PC-3 (cell line): ENCODE measurements around the gene RBM47. TPM values are rescaled to one million over a fixed set of nuclear protein-coding genes. Genes with fewer than 3 reads are reported as not detected.

Source experiments
- ATAC-seq: fragments of 200-7000 bp; cut with Tn5 transposase; 2 replicates; pipeline ENCODE4 v1.9.1; 2020; ENCODE audit warnings: mild to moderate bottlenecking, moderate library complexity
- BruUV-seq: library from RNA; stranded (reverse); fragments of 400-500 nt; replicated peaks from 2 replicates; lab custom pipeline; 2021; lab: Mats Ljungman, UMichigan
- CTCF ChIA-PET: fragments of 300-600 bp; sonication (Branson Sonifier 250); formaldehyde crosslinking; loops from one replicate; lab custom pipeline; 2022; ENCODE audit warnings: antibody characterized with exemption; lab: Charles Lee
- POLR2A ChIA-PET: fragments of 300-600 bp; sonication (Branson Sonifier 250); formaldehyde crosslinking; loops from one replicate; lab custom pipeline; 2022; ENCODE audit warnings: antibody characterized with exemption; ENCODE audit not compliant: unreplicated experiment; lab: Charles Lee
- DNase-seq: peaks from one replicate; pipeline ENCODE4 v3.0.0-alpha.2; 2015
- H2AFZ ChIP-seq: fragments of 300-600 bp; sonication (generic); 2 replicates; pipeline ENCODE4 v1.6.0; 2016; ENCODE audit warnings: antibody characterized with exemption, low read length
- H3F3A ChIP-seq: fragments of 300-600 bp; sonication (generic); one replicate; pipeline ENCODE4 v1.6.0; 2017; ENCODE audit warnings: antibody characterized with exemption, low read length, control low read depth, mild to moderate bottlenecking; ENCODE audit not compliant: unreplicated experiment
- H3K27ac ChIP-seq: fragments of 300-600 bp; sonication (generic); 2 replicates; pipeline ENCODE4 v1.5.1; 2016; ENCODE audit warnings: mild to moderate bottlenecking, low read length
- H3K27me3 ChIP-seq: fragments of 300-600 bp; sonication (generic); 2 replicates; pipeline ENCODE4 v1.6.1; 2016; ENCODE audit warnings: low read length, mixed read lengths
- H3K36me3 ChIP-seq: fragments of 300-600 bp; sonication (generic); 2 replicates; pipeline ENCODE4 v1.6.1; 2016; ENCODE audit warnings: low read depth, mixed run types, low read length, mixed read lengths
- H3K4me1 ChIP-seq: fragments of 300-600 bp; sonication (generic); 2 replicates; pipeline ENCODE4 v1.5.1; 2016; ENCODE audit warnings: low read length; ENCODE audit not compliant: insufficient read depth
- H3K4me2 ChIP-seq: fragments of 300-600 bp; sonication (generic); 2 replicates; pipeline ENCODE4 v1.6.0; 2016; ENCODE audit warnings: low read length
- H3K4me3 ChIP-seq: fragments of 300-600 bp; sonication (generic); 2 replicates; pipeline ENCODE4 v1.5.1; 2016; ENCODE audit warnings: mild to moderate bottlenecking, low read length, mixed read lengths
- H3K79me2 ChIP-seq: fragments of 300-600 bp; sonication (generic); 2 replicates; pipeline ENCODE4 v1.6.1; 2017; ENCODE audit warnings: low read length, mixed read lengths
- H3K9ac ChIP-seq: fragments of 300-600 bp; sonication (generic); 2 replicates; pipeline ENCODE4 v1.6.0; 2016; ENCODE audit warnings: mild to moderate bottlenecking, low read length
- H3K9me2 ChIP-seq: fragments of 300-600 bp; sonication (generic); replicated peaks from 2 replicates; pipeline ENCODE4 v1.6.1; 2016; ENCODE audit warnings: mixed run types, low read length, mixed read lengths
- H3K9me3 ChIP-seq: fragments of 300-600 bp; sonication (generic); 2 replicates; pipeline ENCODE4 v1.6.1; 2016; ENCODE audit warnings: low read length, mixed read lengths
- H4K20me1 ChIP-seq: fragments of 300-600 bp; sonication (generic); 2 replicates; pipeline ENCODE4 v1.6.1; 2016; ENCODE audit warnings: low read length, mixed read lengths
- EZH2 ChIP-seq: fragments of 300-600 bp; sonication (generic); IDR thresholded peaks from one replicate; pipeline ENCODE4 v1.6.1; 2017; ENCODE audit warnings: antibody characterized with exemption, mild to moderate bottlenecking, low read length; ENCODE audit not compliant: unreplicated experiment
- EZH2phosphoT487 ChIP-seq: fragments of 300-600 bp; sonication (generic); IDR thresholded peaks from 2 replicates; pipeline ENCODE4 v1.6.1; 2018; ENCODE audit warnings: mild to moderate bottlenecking, antibody characterized with exemption, low read length, borderline replicate concordance
- intact Hi-C: fragments of 100-400 bp; cut with micrococcal nuclease; formaldehyde crosslinking; loops from 2 replicates; pipeline ENCODE4 v1.9.0; 2023
- total RNA-seq: library from RNA; depleted of rRNA; stranded (reverse); fragments of >200 nt; gene quantifications from 2 replicates; pipeline ENCODE4 v1.2.3, GENCODE V29; 2014
- TF ChIP-seq, protein P1 (sequence below): fragments of 300-600 bp; sonication (generic); conservative IDR thresholded peaks from 2 replicates; pipeline ENCODE4 v1.5.1; 2017; ENCODE audit warnings: antibody characterized with exemption, low read depth, mild to moderate bottlenecking, low read length

Gene RBM47
- total RNA-seq, 1 experiment from 2014 or later: 34.7 TPM

DNA sequence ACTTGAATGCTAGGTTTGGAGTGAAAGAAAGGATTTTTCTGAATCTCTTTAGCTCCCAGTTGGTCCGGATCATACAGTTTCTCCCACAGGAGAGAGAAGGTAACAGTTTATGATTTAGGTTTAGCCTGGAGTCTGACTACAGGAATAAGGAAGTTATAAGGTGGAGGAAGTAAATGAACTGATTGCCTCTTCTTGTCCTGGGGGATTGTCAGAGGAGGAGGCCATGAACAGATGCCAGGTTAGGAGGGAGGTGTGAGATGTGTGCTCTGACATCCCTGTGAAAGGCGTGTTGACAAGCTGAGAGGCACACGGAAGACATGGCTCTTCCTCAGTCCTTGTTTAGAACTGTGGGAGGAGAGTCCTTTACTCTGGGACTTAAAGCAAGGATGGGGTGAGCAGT is 230.1 kb downstream of the RBM47 start:
- Histone ChIP-seq H3K27ac (no peak overlapping the region), H3K9me3 (no peaks in the 10 kb centered on the region), H3F3A (no peaks in the 10 kb centered on the region), H4K20me1 (no peaks in the 10 kb centered on the region), H3K4me3 (no peak overlapping the region), H3K27me3 (no peaks in the 10 kb centered on the region), H3K79me2 (no peaks in the 10 kb centered on the region), H3K9ac (no peak overlapping the region), H3K36me3 (no peaks in the 10 kb centered on the region), H2AFZ (no peak overlapping the region), H3K4me1 (peaks cover 23% of the 10 kb centered on the region), H3K4me2 (no peak overlapping the region), H3K9me2 (no peaks in the 10 kb centered on the region)
- no TSS peak for BruUV-seq
- TF ChIP-seq, protein P1, sequence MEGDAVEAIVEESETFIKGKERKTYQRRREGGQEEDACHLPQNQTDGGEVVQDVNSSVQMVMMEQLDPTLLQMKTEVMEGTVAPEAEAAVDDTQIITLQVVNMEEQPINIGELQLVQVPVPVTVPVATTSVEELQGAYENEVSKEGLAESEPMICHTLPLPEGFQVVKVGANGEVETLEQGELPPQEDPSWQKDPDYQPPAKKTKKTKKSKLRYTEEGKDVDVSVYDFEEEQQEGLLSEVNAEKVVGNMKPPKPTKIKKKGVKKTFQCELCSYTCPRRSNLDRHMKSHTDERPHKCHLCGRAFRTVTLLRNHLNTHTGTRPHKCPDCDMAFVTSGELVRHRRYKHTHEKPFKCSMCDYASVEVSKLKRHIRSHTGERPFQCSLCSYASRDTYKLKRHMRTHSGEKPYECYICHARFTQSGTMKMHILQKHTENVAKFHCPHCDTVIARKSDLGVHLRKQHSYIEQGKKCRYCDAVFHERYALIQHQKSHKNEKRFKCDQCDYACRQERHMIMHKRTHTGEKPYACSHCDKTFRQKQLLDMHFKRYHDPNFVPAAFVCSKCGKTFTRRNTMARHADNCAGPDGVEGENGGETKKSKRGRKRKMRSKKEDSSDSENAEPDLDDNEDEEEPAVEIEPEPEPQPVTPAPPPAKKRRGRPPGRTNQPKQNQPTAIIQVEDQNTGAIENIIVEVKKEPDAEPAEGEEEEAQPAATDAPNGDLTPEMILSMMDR: no peak
- TF ChIP-seq EZH2phosphoT487: no peak
- TF ChIP-seq EZH2: no peak
- POLR2A ChIA-PET: no interaction called here
- CTCF ChIA-PET: no interaction called here
- DNase-seq: no peak
- no peak for ATAC-seq
- intact Hi-C loops: no loop called here

DNA sequence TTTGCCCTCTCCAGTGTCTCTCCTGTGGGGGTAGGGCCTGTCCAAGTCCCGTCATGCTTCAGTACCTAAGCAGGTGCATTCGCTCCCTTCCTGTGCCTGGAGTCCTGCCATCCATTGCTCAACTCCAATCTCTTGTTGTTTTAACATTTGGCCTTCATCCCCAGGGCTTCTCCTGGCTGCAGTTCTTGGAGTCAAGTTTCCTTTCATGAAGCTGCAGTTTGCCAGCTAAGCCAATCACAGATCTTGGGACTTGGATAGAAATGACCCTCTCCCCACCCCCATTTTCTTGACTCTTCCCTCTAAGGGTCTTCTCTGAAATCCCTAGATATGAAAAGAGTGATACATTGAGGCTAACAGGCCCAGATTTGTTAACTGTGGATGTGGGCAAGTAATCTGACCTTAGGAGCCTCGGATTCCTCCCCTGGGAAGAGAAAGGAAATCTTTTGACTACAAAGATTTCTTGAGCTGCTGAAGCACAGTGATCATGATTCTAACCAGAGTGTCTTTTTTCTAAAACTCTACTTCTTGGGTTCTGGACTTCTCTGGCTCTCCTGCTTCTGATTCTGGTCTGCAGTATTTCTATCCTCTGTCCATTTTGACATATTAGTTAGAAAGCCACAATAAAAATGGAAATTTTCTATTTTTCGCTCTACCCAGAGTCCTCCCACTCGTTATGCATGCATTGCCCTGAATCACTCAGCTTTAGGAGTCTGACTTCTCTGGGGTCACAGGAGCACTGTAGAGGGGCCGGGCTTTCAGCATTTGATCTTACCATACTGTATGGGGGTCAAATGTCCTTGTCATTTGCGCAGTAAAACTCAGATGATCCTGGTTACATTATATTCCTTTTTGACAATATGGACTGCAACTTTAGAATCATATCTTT is 233.5 kb downstream of the RBM47 start:
- no peak overlapping the region for H3K9ac ChIP-seq
- no peaks in the 10 kb centered on the region for H3K27me3 ChIP-seq
- CTCF ChIA-PET: no interaction called here
- POLR2A ChIA-PET: no interaction called here
- ATAC-seq (peak; percentile 59), DNase-seq (peak; percentile 83)
- H4K20me1 ChIP-seq: no peaks in the 10 kb centered on the region
- intact Hi-C loops: no loop called here
- peaks cover 15% of the 10 kb centered on the region for H3K4me1 ChIP-seq
- no peaks in the 10 kb centered on the region for H3K9me2 ChIP-seq
- H3K4me3 ChIP-seq: peak overlapping the region; percentile 27; the same call in 1 of the 2 replicates
- peak overlapping the region; percentile 57 for H2AFZ ChIP-seq
- BruUV-seq: no TSS peak
- peak overlapping the region; percentile 54 for H3K27ac ChIP-seq
- TF ChIP-seq EZH2phosphoT487 (no peak), EZH2 (no peak)
- no peaks in the 10 kb centered on the region for H3F3A ChIP-seq
- no peaks in the 10 kb centered on the region for H3K79me2 ChIP-seq
- H3K9me3 ChIP-seq: no peaks in the 10 kb centered on the region
- H3K36me3 ChIP-seq: no peaks in the 10 kb centered on the region
- peak overlapping the region; percentile 71 for H3K4me2 ChIP-seq

DNA sequence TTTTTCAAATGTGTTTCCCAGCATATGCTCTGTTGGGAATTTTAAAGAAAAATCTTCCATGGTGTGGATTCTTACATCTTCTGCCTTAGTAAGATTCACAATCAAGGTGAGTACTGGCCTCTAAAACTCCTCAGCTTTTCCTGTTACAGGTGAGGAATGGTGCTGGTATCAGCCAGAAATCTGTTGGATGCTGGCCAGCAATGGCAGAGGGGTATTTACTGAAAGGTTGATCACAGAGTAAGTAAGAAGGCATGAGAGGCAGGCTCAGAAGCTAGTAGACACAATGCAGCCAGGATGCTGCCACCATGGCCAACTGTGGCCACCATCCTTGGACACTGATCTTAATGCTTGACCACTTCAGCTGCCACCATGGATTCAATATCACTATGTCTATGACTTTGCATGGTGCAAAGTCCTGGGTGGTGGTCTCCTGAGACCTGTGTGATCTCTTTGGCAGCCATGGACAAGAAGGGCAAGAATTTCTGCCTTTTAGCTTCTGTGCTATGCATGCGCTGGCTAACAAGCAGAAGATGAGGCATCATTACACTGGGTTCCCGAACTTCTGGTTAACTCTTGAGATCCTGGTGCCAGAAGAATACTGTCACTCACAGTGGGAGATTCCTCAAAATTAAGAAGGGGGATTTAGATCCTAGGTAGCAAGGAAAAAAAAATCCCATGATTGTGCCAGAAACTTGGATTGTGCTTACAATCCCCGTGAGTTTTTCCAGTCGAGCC is 234.3 kb downstream of the RBM47 start:
- Histone ChIP-seq H4K20me1 (no peaks in the 10 kb centered on the region), H3K36me3 (no peaks in the 10 kb centered on the region), H3K79me2 (no peaks in the 10 kb centered on the region), H2AFZ (peak overlapping the region; percentile 57; the same call in 1 of the 2 replicates), H3K4me2 (peak overlapping the region; percentile 71; the same call in 1 of the 2 replicates), H3K4me1 (peaks cover 15% of the 10 kb centered on the region), H3K4me3 (no peak overlapping the region), H3K9me2 (no peaks in the 10 kb centered on the region), H3K27ac (no peak overlapping the region), H3F3A (no peaks in the 10 kb centered on the region), H3K27me3 (no peaks in the 10 kb centered on the region), H3K9ac (no peak overlapping the region), H3K9me3 (no peaks in the 10 kb centered on the region)
- CTCF ChIA-PET: no interaction called here
- TF ChIP-seq, protein P1: no peak
- TF ChIP-seq EZH2phosphoT487: no peak
- no peak for TF ChIP-seq EZH2
- DNase-seq (no peak), ATAC-seq (no peak)
- intact Hi-C loops: no loop called here
- no TSS peak for BruUV-seq
- POLR2A ChIA-PET: no interaction called here
